Heart left ventricle (tissue), 16 donors: Measurements from ENCODE around the gene HS6ST1. TPM values are rescaled to one million over a fixed set of nuclear protein-coding genes. Genes with fewer than 3 reads are reported as not detected.

ENCODE experiments used
- ATAC-seq, 4 donors: fragments of 200-7000 bp; cut with Tn5 transposase; one replicate each; pipeline ENCODE4 v1.9.1; 2020 to 2022; ENCODE audit warnings: moderate library complexity in 4 of 4, mild to moderate bottlenecking in 3 of 4, moderate number of reproducible peaks in 1 of 4
- DNase-seq, 5 donors: peaks; one replicate each; pipeline ENCODE4 v3.0.0-alpha.2; 2020
- H3K27ac ChIP-seq, 12 donors: fragments of 200-600 bp; sonication (generic) in 4 of 12; one replicate each; pipeline versions ENCODE4 v1.5.0 to v1.8.0; 2016 to 2022; ENCODE audit warnings: mild to moderate bottlenecking in 2 of 12
- H3K27me3 ChIP-seq, 9 donors: fragments of 200-600 bp; sonication (generic) in 2 of 9; one replicate each; pipeline versions ENCODE4 v1.5.1 to v1.8.0; 2016 to 2022; ENCODE audit warnings: mild to moderate bottlenecking in 3 of 9
- H3K36me3 ChIP-seq, 9 donors: fragments of 200-600 bp; sonication (generic) in 2 of 9; one replicate each; pipeline versions ENCODE4 v1.5.0 to v1.8.0; 2018 to 2022; ENCODE audit warnings: mild to moderate bottlenecking in 2 of 9
- H3K4me1 ChIP-seq, 12 donors: fragments of 200-600 bp; sonication (generic) in 4 of 12; one replicate each; pipeline versions ENCODE4 v1.5.0 to v1.8.0; 2016 to 2022; ENCODE audit warnings: mild to moderate bottlenecking in 3 of 12
- H3K4me3 ChIP-seq, 12 donors: fragments of 200-600 bp; sonication (generic) in 4 of 12; one replicate each; pipeline versions ENCODE4 v1.5.0 to v1.8.0; 2017 to 2022; ENCODE audit warnings: mild to moderate bottlenecking in 9 of 12, moderate library complexity in 4 of 12
- H3K9me3 ChIP-seq, 12 donors: fragments of 200-600 bp; sonication (generic) in 4 of 12; one replicate each; pipeline versions ENCODE4 v1.5.0 to v1.8.0; 2016 to 2022; ENCODE audit warnings: mild to moderate bottlenecking in 1 of 12
- POLR2A ChIP-seq, 2 donors: fragments of 450-650 bp; IDR thresholded peaks; one replicate each; pipeline ENCODE4 v1.6.1; 2017; ENCODE audit warnings: antibody characterized with exemption in 2 of 2, mild to moderate bottlenecking in 2 of 2, moderate library complexity in 2 of 2
- WGBS, 4 donors: extraction: QIAGEN DNeasy Blood & Tissue Kit in 2 of 4; methylation state at CpG; one replicate each; pipeline versions ENCODE4 v1.1.5 to v1.1.7; 2013 to 2018; 5-methylcytosine and 5-hydroxymethylcytosine counted together
- intact Hi-C, 10 donors: fragments of 100-400 bp; cut with DNase I; formaldehyde crosslinking; loops; one replicate each; pipeline versions ENCODE4 v1.11.1 to v1.14.2; 2022
- polyA plus RNA-seq, 2 donors: library from polyadenylated mRNA; stranded (reverse); fragments of 200-250 nt; gene quantifications; one replicate each; pipeline ENCODE4 v1.2.3, GENCODE V29; 2013
- total RNA-seq, 9 donors: library from RNA; depleted of rRNA in 2 of 9; stranded (reverse); fragments of >200 nt in 2 of 9; fragmentation: NEBNext Ultra II Directional in 3 of 9; extraction: Animal tissue kit (Norgen Biotek cat#: 25700) in 3 of 9; gene quantifications; one replicate each; pipeline versions ENCODE4 v1.1.0 to v1.2.4, GENCODE V29; 2016 to 2023
- TF ChIP-seq, protein P1 (sequence below), 12 donors: fragments of 200-600 bp; sonication (generic) in 4 of 12; IDR thresholded peaks; one replicate each; pipeline versions ENCODE4 v1.5.0 to v1.8.0; 2018 to 2022; ENCODE audit warnings: antibody characterized with exemption in 12 of 12, mild to moderate bottlenecking in 5 of 12
- donor health status: ischemic (EF 13 %, LVEDD 7.1; RV severe dilation, severe dysfunction).
- donor health status: healthy with polysubstance abuse.
- donor health status: DM: no; HTN: yes; CAD: no.
- donor health status: DM: no; HTN: no; CAD: no.
- donor health status: ischemic (EF 25% LVEDD 6.9; RV normal size, moderate dysfunction).
- donor health status: ischemic (EF 25% LVEDD 5.7; RV mildly dilated, moderate dysfunction).
- donor health status: healthy.
- donor health status: DM: yes; HTN: yes; CAD: no.
- donor health status: ischemic (EF 35%, LVEDD 5.7; RV mildly dilated, moderate dysfunction).
- donor health status: nonischemic (EF 11% LVEDD 7.7; RV severe dilation, severe dysfunction).
- donor health status: DM: yes; HTN: yes; CAD: no.
- donor health status: PGD.
- donor health status: ischemic (EF 29% LVEDD 5.4; RV normal size, mild dysfunction).
- donor health status: nonischemic (EF 23%, LVEDD 6.1; RV moderate dilation, normal function).

The HS6ST1 gene
- total and polyA plus RNA-seq, 11 donors = 15.6 to 87.3 (median 24.9) TPM

DNA sequence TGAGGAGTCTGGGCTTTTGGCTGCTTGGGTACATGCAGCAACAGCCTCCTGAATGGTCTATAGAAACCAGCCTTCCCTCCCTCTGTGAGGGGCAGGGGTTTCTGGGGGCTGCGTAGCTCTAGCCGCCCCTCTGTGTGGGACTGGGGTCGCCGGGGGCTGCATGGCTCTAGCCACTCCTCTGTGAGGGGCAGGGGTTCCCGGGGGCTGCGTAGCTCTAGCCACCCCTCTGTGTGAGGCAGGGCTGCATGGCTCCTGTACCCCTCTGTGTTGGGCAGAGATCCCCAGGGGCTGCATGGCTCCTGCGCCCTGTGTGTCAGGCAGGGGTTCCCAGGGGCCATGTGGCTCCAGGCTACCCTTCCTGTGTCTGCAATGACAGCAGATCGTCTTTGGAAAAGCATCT is 17.6 kb downstream of the HS6ST1 start:
- Histone ChIP-seq H3K9me3 (no peaks in the 10 kb centered on the region), H3K27me3 (no peaks in the 10 kb centered on the region), H3K36me3 (no peaks in the 10 kb centered on the region), H3K27ac (peak overlapping the region in 1 of 12 donors; percentile 69), H3K4me3 (no peak overlapping the region), H3K4me1 (peaks cover 8 to 32% (median 19%) of the 10 kb centered on the region in 12 donors)
- WGBS, 4 donors = 67 to 89% (median 80%) methylated on average over 1 to 8 of the region's 8 CpGs
- intact Hi-C loops = loop anchor here in 2 of 10 donors (10.0 kb wide), 1 partner anchor 116 kb away; no protein-coding TSS in a partner anchor
- ATAC-seq = no peak
- peak in 2 of 5 donors; percentile 9 to 33 for DNase-seq
- TF ChIP-seq, protein P1, sequence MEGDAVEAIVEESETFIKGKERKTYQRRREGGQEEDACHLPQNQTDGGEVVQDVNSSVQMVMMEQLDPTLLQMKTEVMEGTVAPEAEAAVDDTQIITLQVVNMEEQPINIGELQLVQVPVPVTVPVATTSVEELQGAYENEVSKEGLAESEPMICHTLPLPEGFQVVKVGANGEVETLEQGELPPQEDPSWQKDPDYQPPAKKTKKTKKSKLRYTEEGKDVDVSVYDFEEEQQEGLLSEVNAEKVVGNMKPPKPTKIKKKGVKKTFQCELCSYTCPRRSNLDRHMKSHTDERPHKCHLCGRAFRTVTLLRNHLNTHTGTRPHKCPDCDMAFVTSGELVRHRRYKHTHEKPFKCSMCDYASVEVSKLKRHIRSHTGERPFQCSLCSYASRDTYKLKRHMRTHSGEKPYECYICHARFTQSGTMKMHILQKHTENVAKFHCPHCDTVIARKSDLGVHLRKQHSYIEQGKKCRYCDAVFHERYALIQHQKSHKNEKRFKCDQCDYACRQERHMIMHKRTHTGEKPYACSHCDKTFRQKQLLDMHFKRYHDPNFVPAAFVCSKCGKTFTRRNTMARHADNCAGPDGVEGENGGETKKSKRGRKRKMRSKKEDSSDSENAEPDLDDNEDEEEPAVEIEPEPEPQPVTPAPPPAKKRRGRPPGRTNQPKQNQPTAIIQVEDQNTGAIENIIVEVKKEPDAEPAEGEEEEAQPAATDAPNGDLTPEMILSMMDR (IDR thresholded peaks at IDR 0.05) = no peak
- TF ChIP-seq POLR2A (IDR thresholded peaks at IDR 0.05) = no peak

DNA sequence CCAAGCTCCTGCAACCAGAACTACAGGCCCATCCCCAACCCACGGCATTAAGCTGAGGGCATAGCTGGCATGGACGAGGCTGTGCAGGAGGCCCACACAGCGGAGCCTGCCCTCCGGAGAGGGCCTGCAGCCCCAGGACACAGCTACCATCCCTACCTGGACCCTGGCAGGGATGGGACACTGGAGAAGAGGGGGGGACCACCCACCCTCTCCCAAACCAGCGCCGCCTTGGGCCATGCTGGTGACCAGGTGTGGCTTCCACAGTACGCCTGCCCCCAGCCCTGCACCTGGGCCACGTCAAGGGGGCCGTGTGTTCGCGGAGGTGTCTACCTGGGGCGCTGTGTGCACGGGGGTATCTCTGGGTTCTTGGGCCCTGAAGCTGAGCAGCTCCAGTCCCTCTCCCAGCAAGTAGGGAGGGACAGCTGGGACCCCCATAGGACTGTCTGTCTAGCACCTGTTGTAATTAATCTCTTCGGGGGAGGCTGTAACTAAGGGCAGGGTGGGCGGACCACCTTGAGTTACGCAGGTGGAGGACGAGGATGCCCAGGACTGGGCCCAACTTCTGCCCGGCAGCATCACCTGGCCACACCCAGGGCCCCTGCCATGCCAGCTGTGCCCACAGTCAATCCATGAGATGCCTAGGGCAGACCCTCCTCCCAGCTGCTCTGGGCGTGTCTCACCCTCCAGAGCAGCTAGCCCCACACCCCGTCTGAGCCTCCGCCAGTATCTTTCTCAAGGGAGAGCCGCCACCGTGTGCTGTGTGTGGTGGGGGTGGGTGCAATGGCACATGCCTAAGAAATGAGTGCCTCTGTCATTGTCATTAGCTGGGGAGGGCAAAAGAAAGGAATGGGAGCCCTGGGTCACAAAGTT is 18.3 kb downstream of the HS6ST1 start:
- Histone ChIP-seq H3K4me3 (no peak overlapping the region), H3K36me3 (no peaks in the 10 kb centered on the region), H3K27me3 (no peaks in the 10 kb centered on the region), H3K9me3 (no peaks in the 10 kb centered on the region), H3K4me1 (peaks cover 2 to 28% (median 12%) of the 10 kb centered on the region in 12 donors), H3K27ac (peak overlapping the region in 1 of 12 donors; percentile 69)
- 86 to 95% (median 91%) methylated on average over 13 to 23 of the region's 23 CpGs for WGBS, 4 donors
- intact Hi-C loops = loop anchor here in 2 of 10 donors (10.0 kb wide), 1 partner anchor 116 kb away; no protein-coding TSS in a partner anchor
- ATAC-seq (no peak), DNase-seq (peak in 2 of 5 donors; percentile 15 to 53)
- TF ChIP-seq, protein P1 (IDR thresholded peaks at IDR 0.05) = no peak
- no peak for TF ChIP-seq POLR2A (IDR thresholded peaks at IDR 0.05)

DNA sequence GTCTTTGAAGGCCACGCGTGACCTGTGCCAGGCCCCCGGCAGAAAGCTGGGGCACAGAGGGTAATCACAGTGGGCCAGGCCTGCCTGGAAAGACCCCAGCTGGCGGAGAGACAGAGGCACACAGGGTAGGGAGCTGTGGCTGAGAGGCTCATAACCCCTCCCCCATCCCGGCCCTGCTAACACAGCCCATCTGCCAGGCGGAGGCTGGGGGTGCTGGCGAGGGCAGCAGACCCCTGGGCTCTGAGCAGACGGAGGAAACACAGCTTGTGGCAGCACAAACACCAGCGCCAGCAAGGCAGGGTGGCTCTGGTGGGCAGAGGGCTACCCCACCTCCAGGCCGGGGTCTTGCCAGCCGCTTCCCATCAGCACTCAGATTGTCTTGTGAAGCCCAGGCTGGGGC is 19.0 kb downstream of the HS6ST1 start:
- H3K27me3 ChIP-seq = no peaks in the 10 kb centered on the region
- 93 to 100% (median 96%) methylated on average over 9 to 11 of the region's 11 CpGs for WGBS, 4 donors
- H3K9me3 ChIP-seq = no peaks in the 10 kb centered on the region
- no peaks in the 10 kb centered on the region for H3K36me3 ChIP-seq
- H3K4me3 ChIP-seq = no peak overlapping the region
- ATAC-seq (no peak), DNase-seq (peak in 2 of 5 donors; percentile 23 to 33)
- intact Hi-C loops = loop anchor here in 2 of 10 donors (10.0 kb wide), 1 partner anchor 115 kb away; no protein-coding TSS in a partner anchor
- H3K27ac ChIP-seq = no peak overlapping the region
- H3K4me1 ChIP-seq = peaks cover 0 to 28% (median 5%) of the 10 kb centered on the region in 12 donors
- TF ChIP-seq, protein P1 (IDR thresholded peaks at IDR 0.05) = no peak
- TF ChIP-seq POLR2A (IDR thresholded peaks at IDR 0.05) = no peak

DNA sequence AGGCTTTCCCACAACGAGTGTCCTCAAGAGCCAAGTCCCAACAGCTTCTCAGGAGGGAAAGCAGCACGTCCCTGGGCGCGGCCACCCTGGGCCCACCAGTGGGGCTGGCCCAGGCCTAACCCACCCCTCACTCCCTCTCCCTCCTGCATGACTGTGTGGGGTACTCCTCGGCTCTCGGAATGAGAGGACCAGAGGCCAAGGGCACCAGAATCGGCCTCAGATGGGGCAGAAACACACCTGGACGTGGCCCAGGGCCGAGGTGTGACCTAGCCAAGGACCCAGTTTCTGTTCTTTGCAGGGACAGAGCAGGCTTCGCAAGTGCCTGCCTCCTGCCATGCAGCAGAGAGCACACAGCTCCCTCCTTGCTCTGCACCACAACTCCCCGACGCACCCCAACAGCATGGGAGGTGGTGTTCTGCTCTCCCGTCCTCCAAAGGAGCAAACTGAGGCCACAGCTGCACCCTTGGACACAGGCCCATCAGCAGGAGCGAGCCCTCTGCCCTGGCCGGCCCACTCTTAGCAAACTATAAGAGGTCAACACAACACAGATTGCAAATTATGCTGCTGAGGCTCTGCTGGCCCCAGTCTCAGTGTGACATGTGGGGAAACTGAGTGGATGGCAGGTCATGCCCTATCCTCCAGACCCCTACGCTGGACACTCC is 19.7 kb downstream of the HS6ST1 start:
- DNase-seq (peak in 3 of 5 donors; percentile 12 to 34 (median 22)), ATAC-seq (no peak)

More for the DNA sequence above, 19.7 kb downstream of the HS6ST1 start:
- Histone ChIP-seq H3K4me3 (no peak overlapping the region), H3K27ac (no peak overlapping the region), H3K27me3 (no peaks in the 10 kb centered on the region), H3K4me1 (peaks cover 0 to 23% (median 0%) of the 10 kb centered on the region in 12 donors), H3K36me3 (no peaks in the 10 kb centered on the region), H3K9me3 (no peaks in the 10 kb centered on the region)
- no peak for TF ChIP-seq POLR2A (IDR thresholded peaks at IDR 0.05)
- TF ChIP-seq, protein P1 (IDR thresholded peaks at IDR 0.05) = no peak
- 91 to 94% (median 94%) methylated on average over 12 to 16 of the region's 16 CpGs for WGBS, 4 donors
- intact Hi-C loops = no loop called here
